Parathyroid adenoma (tissue), 2 donors: Measurements from ENCODE around the gene KCND3.
"Not testable (repeated sequence)": the region's sequence is repeated elsewhere in the genome, so short reads cannot be mapped to it uniquely, and the experiment has no call there.

Experiments used
- H2AFZ ChIP-seq: fragments of 300-600 bp; sonication (generic); one replicate; pipeline ENCODE4 v1.7.0; 2017; ENCODE audit warnings: antibody characterized with exemption, mild to moderate bottlenecking
- H3K27ac ChIP-seq: fragments of 300-600 bp; sonication (generic); one replicate; pipeline ENCODE4 v1.7.0; 2017
- H3K27me3 ChIP-seq: fragments of 300-600 bp; sonication (generic); one replicate; pipeline ENCODE4 v1.7.0; 2017; ENCODE audit warnings: low read length; ENCODE audit not compliant: control insufficient read depth, insufficient read depth
- H3K36me3 ChIP-seq: fragments of 300-600 bp; sonication (generic); one replicate; pipeline ENCODE4 v1.7.0; 2017; ENCODE audit warnings: low read length; ENCODE audit not compliant: control insufficient read depth, insufficient read depth
- H3K4me1 ChIP-seq: fragments of 300-600 bp; sonication (generic); one replicate; pipeline ENCODE4 v1.7.0; 2017; ENCODE audit warnings: control low read depth
- H3K4me2 ChIP-seq: fragments of 300-600 bp; sonication (generic); one replicate; pipeline ENCODE4 v1.7.0; 2017; ENCODE audit warnings: low read length
- H3K4me3 ChIP-seq: fragments of 300-600 bp; sonication (generic); one replicate; pipeline ENCODE4 v1.7.0; 2017; ENCODE audit warnings: low read depth, low read length
- H3K79me2 ChIP-seq: fragments of 300-600 bp; sonication (generic); one replicate; pipeline ENCODE4 v1.7.0; 2017; ENCODE audit warnings: control low read depth
- H3K9ac ChIP-seq: fragments of 300-600 bp; sonication (generic); one replicate; pipeline ENCODE4 v1.7.0; 2017; ENCODE audit warnings: mild to moderate bottlenecking
- H3K9me3 ChIP-seq: fragments of 300-600 bp; sonication (generic); one replicate; pipeline ENCODE4 v1.7.0; 2017; ENCODE audit warnings: low read length; ENCODE audit not compliant: control insufficient read depth
- TF ChIP-seq, protein P1 (sequence below): fragments of 300-600 bp; sonication (generic); IDR thresholded peaks from one replicate; pipeline ENCODE4 v1.7.0; 2017; ENCODE audit warnings: antibody characterized with exemption, mild to moderate bottlenecking
- donor health status: primary hyperparathyroidism.

KCND3 gene

GRCh38 chr1:111742938-111743549, 246.4 kb downstream of the KCND3 start:
- Histone ChIP-seq H2AFZ (no peak overlapping the region), H3K4me1 (no peaks in the 10 kb centered on the region), H3K27ac (no peak overlapping the region), H3K9me3 (no peaks in the 10 kb centered on the region), H3K4me3 (no peak overlapping the region), H3K27me3 (no peaks in the 10 kb centered on the region), H3K4me2 (no peak overlapping the region), H3K9ac (no peak overlapping the region), H3K36me3 (no peaks in the 10 kb centered on the region), H3K79me2 (no peaks in the 10 kb centered on the region)
- TF ChIP-seq, protein P1, sequence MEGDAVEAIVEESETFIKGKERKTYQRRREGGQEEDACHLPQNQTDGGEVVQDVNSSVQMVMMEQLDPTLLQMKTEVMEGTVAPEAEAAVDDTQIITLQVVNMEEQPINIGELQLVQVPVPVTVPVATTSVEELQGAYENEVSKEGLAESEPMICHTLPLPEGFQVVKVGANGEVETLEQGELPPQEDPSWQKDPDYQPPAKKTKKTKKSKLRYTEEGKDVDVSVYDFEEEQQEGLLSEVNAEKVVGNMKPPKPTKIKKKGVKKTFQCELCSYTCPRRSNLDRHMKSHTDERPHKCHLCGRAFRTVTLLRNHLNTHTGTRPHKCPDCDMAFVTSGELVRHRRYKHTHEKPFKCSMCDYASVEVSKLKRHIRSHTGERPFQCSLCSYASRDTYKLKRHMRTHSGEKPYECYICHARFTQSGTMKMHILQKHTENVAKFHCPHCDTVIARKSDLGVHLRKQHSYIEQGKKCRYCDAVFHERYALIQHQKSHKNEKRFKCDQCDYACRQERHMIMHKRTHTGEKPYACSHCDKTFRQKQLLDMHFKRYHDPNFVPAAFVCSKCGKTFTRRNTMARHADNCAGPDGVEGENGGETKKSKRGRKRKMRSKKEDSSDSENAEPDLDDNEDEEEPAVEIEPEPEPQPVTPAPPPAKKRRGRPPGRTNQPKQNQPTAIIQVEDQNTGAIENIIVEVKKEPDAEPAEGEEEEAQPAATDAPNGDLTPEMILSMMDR: no peak

DNA sequence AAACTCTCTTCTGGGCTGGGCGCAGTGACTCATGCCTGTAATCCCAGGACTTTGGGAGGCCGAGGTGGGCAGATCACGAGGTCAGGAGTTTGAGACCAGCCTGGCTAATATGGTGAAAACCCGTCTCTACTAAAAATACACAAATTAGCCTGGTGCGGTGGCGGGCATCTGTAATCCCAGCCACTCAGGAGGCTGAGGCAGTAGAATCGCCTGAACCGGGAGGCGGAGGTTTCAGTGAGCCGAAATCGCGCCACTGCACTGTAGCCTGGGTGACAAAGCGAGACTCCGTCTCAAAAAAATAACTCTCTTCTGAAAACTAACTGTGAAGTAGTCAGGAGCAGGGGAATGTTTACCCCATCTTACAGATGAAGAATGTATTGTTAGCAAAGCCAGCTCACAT, 247.2 kb downstream of the KCND3 start:
- H3K4me1 ChIP-seq, H3K9ac ChIP-seq, H3K4me3 ChIP-seq, H3K79me2 ChIP-seq, H3K9me3 ChIP-seq, H3K4me2 ChIP-seq, H3K27me3 ChIP-seq, H3K27ac ChIP-seq, H3K36me3 ChIP-seq, H2AFZ ChIP-seq: not testable (repeated sequence)

DNA sequence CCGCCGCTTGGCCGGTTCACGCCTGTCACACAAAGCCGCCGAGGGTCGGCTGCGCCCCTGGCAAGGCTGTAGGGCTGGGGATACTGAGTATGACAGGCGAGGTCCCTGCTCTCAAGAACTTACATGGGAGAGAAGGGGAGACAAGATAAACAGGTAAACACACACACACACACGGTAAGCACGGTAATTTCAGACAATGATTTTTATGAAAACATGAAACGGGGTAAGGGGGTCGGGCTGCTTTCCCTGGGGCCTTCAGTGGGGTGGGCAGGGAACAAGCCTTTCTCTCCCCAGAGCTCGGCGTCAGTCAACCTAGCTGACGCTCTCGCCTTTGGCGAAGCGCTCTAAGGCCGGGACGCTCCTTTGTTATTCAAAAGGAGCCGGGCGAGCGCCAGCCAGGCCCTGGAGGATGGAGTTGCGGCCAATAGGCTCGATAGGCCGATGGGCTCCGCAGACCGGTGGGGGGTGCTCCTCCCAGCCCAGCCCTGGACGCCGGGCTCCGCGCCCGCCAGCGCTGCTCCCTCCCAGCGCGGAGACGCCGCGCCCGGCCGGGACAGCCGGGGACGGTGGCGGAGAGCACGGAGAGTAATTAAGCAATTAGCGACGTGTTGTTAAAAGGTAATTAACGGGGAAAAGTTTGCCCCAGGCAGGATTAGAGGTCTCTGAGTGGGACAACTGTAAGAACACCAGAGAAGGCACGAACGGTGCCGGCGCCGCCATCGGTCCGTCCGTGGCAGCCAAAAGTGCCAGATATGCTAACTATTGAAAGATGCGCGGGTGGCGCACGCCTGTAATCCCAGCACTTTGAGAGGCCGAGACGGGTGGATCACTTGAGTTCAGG, 249.3 kb downstream of the KCND3 start:
- Histone ChIP-seq H3K9ac (no peak overlapping the region), H3K4me3 (peak overlapping the region; percentile 56), H3K27ac (peak overlapping the region; percentile 78), H3K4me1 (no peaks in the 10 kb centered on the region), H3K9me3 (no peaks in the 10 kb centered on the region), H2AFZ (peak overlapping the region; percentile 79), H3K79me2 (no peaks in the 10 kb centered on the region), H3K36me3 (no peaks in the 10 kb centered on the region), H3K4me2 (peak overlapping the region; percentile 84), H3K27me3 (no peaks in the 10 kb centered on the region)
- TF ChIP-seq, protein P1: no peak

- Histone ChIP-seq H2AFZ (peak within 1 kb of the TSS; percentile 79), H3K27me3 (no peaks in the 10 kb centered on the region), H3K4me1 (no peaks in the 10 kb centered on the region), H3K27ac (peak within 1 kb of the TSS; percentile 78), H3K4me3 (peak within 1 kb of the TSS; percentile 56), H3K79me2 (no peaks in the 10 kb centered on the region), H3K9me3 (no peaks in the 10 kb centered on the region), H3K9ac (no peak within 1 kb of the TSS), H3K36me3 (no peaks in the 10 kb centered on the region), H3K4me2 (peak within 1 kb of the TSS; percentile 84)
- TF ChIP-seq, protein P1: no peak
Observed at GRCh38 chr1:111739194-111739924, 250.1 kb downstream of the KCND3 start, which contains the start of gene INKA2. TSS of gene INKA2 (minus strand) at chr1:111739395. CDS start at chr1:111739242, 153 bp downstream.
